GM12872 (cell line): Measurements from ENCODE around the gene SYT2.
A peak's percentile ranks its signal among the peaks of the same experiment; 100 is the strongest.

Source experiments
- TF ChIP-seq, protein P1 (sequence below): IDR thresholded peaks from 3 replicates; pipeline ENCODE4 v1.5.1; 2011; ENCODE audit warnings: low read depth, mild to moderate bottlenecking, low read length, moderate library complexity; ENCODE audit not compliant: insufficient read depth

Gene SYT2

DNA sequence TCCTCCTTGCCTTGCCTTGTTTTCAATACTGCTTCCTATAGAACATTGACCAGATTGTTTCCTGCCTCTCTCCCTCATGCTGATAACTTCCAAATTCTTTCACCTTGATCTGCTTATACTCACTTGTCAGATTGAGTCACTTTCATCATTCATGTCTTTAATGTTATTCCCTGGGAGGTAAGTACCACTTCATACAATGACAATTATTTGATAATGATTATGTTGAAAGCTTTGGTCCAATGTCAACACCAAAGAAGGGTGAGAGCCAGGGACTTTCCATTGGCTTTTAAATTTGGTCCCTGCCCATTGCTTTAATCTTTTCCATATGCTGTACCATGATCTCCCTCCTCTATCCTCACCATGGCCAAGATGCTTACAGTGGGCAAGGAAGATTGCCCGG, 137.4 kb downstream of the SYT2 start:
- TF ChIP-seq, protein P1, sequence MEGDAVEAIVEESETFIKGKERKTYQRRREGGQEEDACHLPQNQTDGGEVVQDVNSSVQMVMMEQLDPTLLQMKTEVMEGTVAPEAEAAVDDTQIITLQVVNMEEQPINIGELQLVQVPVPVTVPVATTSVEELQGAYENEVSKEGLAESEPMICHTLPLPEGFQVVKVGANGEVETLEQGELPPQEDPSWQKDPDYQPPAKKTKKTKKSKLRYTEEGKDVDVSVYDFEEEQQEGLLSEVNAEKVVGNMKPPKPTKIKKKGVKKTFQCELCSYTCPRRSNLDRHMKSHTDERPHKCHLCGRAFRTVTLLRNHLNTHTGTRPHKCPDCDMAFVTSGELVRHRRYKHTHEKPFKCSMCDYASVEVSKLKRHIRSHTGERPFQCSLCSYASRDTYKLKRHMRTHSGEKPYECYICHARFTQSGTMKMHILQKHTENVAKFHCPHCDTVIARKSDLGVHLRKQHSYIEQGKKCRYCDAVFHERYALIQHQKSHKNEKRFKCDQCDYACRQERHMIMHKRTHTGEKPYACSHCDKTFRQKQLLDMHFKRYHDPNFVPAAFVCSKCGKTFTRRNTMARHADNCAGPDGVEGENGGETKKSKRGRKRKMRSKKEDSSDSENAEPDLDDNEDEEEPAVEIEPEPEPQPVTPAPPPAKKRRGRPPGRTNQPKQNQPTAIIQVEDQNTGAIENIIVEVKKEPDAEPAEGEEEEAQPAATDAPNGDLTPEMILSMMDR: no peak

DNA sequence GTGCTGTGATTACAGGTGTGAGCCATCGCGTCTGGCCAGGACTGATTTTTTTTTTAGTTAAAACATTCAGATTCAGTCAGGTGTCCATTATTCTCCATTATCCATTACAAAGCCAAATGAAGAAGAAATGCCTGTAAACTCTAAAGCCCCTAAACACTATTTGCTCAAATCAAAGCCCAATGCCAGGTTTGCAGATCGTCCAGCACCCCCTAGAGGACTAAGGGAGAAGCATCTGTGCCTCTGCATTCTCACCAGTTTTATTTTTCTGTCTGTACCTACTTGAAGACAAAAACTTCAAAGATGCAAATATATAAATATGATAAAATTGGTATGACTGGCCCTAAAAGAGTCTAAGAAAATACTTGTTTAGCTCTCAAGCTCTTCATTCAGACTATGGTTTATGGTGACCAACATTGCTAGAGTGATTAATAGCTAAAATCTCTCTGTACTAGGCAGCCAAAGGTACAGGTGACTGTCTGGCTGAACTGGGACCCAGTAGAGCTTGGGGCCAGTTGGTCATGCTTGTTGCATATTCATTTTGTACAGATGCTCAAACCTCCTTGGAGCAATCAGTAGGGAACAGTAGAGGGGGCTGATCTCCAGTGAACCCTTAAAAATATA, 138.4 kb downstream of the SYT2 start:
- TF ChIP-seq, protein P1: peak; percentile 87

DNA sequence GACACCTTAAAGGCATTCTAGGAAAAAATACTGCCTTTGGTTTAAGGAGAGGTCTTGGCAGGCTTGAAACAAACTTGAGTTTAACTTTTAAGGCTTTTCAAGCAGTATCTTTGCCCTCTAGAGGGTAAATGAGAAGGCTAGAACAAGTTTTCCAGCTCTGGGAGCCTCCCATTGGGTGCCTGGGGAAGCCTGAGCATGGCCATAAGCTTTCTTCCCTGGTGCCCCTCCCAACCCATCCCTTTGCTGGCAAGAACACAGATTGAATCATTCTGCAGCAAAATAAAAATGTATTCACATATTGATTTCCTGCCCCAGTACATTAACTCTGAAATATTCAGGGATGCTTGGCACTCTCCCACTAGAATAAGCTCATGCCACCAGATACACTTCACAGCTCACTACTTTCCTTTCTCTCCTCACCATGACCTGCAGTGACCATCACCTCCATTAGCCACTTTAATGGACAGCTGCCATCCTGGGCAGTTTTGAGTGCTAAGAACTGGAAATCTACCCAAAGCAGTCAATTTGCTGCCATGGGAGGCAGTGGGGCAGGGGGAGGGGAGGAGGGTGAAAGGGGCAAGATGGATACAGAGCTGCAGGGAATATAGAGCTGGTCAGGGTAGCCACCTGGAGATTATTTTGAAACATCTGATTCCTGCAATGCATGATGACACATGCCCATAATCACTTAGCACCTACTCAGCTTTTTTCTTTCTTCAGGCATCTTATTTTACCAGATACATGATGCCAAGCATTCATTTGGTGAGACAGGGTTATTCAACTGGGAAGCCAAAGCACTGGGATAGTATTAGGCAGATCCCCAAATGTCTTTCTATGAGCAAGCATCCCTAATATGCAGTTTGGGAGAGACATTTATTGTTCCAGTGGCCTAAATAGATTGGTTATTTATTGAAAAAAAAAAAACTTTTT, 140.6 kb downstream of the SYT2 start:
- TF ChIP-seq, protein P1: no peak

DNA sequence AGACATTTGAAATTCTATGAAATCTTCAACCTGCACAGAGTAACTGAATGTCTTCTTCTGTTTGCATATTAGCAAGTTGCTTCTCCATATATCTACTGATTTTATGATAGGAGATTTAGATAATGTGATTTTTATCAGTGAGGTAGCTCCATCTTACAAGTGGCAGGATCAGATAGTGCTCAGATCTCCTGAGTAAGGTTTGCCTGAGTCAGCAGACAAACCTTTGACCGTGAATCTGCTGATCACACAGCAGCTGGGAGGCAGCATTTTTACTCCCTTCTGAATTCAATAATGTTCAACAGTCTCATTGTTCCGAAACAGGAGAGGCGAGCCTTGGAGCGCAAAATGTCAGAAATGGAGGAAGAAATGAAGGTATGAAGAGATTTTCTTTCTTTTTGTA, 141.4 kb downstream of the SYT2 start:
- TF ChIP-seq, protein P1: no peak

DNA sequence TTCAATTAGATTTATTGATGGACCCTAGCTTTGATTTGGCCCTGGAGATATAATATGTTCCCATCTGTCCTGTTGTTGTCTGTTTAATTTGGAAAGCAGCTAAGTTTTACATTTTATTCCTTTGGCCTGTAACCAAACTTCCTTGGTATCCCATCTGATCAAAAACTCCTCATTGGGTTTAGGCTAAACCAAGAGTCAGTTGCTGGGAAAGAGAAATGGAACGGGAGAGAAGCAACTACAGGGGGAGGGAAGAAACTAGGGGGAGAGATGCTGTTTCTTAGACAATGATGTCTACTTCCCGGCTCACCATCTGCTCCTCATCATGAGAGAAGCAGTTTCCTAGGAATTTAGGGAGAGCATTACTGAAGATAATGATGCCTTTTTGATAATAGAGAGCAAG, 141.8 kb downstream of the SYT2 start:
- TF ChIP-seq, protein P1: no peak

DNA sequence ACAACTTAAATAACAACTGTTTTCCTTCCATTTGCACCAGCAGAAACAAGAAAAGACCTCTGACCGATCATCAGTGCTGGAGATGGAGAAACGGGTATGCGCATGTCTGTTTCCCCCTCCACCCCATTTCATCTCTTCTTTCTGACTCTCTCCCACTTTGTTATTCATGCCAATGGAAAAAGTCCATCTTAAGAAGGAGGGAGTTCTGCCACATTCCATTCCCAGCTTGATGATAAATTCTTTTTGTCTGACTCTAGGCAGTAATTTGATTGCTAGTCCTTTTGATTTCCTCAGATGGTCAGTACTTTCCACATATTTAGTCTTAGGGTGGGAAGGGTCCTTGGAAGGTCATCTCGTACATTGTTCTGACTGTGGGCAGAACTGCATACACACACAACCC, 142.5 kb downstream of the SYT2 start:
- TF ChIP-seq, protein P1: no peak

DNA sequence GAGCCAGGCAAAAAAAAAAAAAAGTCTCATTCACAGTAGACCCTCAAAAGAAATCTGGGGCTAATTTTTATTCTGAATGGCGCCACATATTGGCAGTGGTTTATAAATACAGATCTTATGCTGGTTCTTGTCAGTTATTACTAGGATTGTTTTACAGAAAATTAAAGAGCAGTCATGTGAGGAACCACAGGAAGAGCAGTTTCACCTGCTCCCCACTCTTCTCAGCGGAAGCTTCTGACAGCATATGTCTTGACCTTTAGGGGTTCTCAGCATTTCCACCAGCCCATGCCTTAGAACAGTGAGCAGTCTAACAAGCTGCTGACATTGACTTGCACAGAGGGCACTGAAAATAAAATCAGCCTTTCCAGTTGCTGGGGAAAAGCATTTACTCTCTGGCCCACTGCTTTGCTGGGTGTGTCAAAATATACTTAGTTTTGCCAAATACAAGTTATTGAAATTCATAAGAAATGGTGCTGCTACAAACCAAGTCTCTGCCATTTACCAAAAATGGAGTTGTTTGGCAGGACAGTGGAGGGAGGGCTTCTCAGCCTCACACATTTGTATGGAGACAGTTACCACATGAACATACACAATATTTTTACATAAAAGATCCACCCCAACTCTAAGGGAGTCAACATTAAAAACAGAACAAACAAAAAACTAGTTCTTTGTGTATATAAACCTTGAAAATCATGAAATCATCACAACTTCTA, 144.2 kb downstream of the SYT2 start:
- TF ChIP-seq, protein P1: peak; percentile 20; the same call in 2 of the 3 replicates
